K562 (cell line): ENCODE data around the gene FUT6. TPM values are rescaled to one million over a fixed set of nuclear protein-coding genes. Genes with fewer than 3 reads are reported as not detected.

ENCODE experiments used
- CHD4 ChIP-seq: fragments of 200-600 bp; sonication (generic); IDR thresholded peaks from 3 replicates; pipeline ENCODE4 v1.6.1; 2012; ENCODE audit warnings: low read depth, mild to moderate bottlenecking, mixed read lengths, low read length, inconsistent platforms; ENCODE audit not compliant: insufficient read depth, insufficient replicate concordance, poor library complexity, severe bottlenecking
- POLR2A ChIP-seq: fragments of 450-650 bp; conservative IDR thresholded peaks from 2 replicates; pipeline ENCODE4 v1.6.1; 2016
- TAF7 ChIP-seq: fragments of 450-650 bp; IDR thresholded peaks from 2 replicates; pipeline ENCODE4 v1.6.1; 2016; ENCODE audit warnings: missing genetic modification characterization, missing compliant biosample characterization
- ZBTB40 ChIP-seq, 2 experiments: fragments of 450-650 bp in 1 of 2; sonication (generic) in 1 of 2; formaldehyde crosslinking in 1 of 2; IDR thresholded peaks; 2 replicates each; pipeline versions ENCODE4 v1.7.1 to v1.9.0; 2016 to 2022; ENCODE audit warnings: inconsistent platforms in 1 of 2, mild to moderate bottlenecking in 1 of 2, missing genetic modification reagents in 1 of 2
- polyA plus RNA-seq, 8 experiments: library from polyadenylated mRNA; depleted of rRNA in 4 of 8; stranded (reverse) in 5 of 8; unstranded in 3 of 8; fragments of >200 nt; fragmentation: Nextera tagmentation in 2 of 8; fragmentation: Illumina TruSeq in 1 of 8; extraction: Ambion mirVana in 2 of 8; extraction: Trizol in 1 of 8; gene quantifications; 2 replicates each; pipeline versions ENCODE4 v1.2.1 to v1.2.3, GENCODE V29; 2011 to 2014; ENCODE audit warnings: inconsistent platforms in 1 of 8, missing spikeins in 1 of 8
- total RNA-seq, 7 experiments: library from RNA; depleted of rRNA in 6 of 7; stranded (reverse); fragments of >200 nt in 6 of 7; fragmentation: Illumina TruSeq in 2 of 7; extraction: Trizol in 2 of 7; gene quantifications; 2 replicates each; pipeline versions ENCODE4 v1.2.1 to v1.2.3, GENCODE V29; 2011 to 2021; ENCODE audit warnings: low replicate concordance in 1 of 7

The FUT6 gene
- total and polyA plus RNA-seq, 9 of the 15 experiments (the other 6 are each of a cell fraction or from before 2014, with no cell fraction given): 0.04 TPM; not detected in 8

GRCh38 chr19:5832527-5833216 is 6.8 kb downstream of the FUT6 start (continued):
- TF ChIP-seq ZBTB40 (IDR thresholded peaks at IDR 0.05): 0 out of 2 replicates have a peak, but pooled peaks have one; percentile 25
- TF ChIP-seq ZBTB40 (CRISPR knock-in tag; IDR thresholded peaks at IDR 0.05): no peak
- no peak for TF ChIP-seq POLR2A
- TF ChIP-seq TAF7: no peak
- TF ChIP-seq CHD4: peak; percentile 41
